ENCODE data around the gene TFF1.

The TFF1 gene

DNA sequence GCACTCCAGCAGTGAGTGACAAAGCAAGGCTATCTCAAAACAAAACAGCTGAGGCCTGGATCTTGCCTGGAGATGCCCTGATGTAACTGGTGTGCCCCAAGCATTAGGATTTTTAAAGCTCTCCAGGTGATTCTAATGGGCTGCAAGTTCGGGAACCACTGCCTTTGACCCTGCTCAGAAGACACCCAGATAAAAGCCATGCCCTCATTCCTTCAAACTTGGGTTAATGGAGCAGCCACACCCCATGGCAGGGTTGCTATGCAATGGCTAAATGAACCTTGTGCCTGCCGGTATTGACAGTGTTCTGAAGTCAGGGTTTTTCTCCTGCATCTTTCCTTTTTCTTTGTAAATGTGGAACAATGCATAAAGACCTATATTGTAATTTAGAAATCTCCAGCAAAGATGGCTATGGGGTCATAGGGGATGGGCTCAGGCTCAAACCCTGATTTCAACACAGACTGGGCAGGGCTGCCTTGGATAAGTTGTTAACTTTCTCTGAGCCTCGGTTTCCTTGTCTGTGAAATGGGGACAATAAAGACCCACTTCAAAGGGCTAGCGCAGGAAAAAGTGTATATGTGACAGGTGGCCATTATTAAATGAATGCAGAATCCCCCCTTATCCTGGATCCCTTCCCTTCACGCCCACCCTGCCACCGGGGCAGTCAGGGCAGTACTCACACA lies 51.6 kb downstream of the TFF1 start:
- peak; percentile 2 for DNase-seq

DNA sequence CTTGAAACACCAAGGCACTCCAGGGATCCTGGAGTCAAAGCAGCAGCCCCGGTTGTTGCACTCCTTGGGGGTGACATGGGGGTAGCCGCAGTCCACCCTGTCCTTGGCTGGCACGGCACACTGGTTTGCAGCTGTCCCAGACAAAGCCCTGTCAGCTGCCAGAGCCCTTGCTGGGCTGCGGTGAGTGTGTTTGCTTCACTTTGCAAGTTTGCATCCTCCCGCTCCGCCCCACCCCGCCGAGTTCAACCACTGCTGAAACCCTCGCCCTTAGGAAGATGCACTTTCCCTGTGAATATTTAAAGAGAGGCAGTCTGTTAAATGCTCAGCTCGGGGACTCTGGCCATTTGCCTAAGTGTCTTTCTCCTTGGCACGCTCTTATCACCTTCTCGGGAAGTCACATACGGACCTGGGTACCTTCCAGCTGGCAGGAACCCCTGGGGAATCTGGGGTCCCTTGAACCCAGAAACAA lies 52.8 kb downstream of the TFF1 start:
- peak; percentile 54 for DNase-seq

DNA sequence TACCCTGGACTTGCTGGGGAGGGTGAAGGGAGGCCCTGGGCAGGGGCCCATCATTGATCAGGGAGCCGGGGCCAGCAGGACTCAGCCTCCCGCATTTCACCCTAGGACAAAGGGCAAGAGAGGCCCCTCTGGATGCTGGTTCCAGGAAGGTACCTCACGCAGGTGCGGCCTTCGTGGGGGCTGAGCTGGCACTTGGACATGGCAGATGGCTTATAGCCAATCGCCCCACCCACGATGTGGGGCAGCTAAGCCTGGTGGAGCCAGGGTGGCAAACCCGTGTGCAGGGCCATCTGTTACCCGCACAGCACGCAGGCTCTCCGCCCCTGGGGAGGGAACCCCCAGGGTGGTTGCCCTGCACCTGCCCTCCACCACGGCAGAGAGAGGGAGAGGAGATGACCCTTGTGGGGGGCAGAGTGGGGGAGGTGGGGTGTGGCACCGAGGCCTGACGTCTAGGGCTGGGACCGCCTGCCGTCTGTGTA lies 53.7 kb downstream of the TFF1 start:
- DNase-seq: peak; percentile 57

Data from activated effector memory CD4-positive, alpha-beta T cell treated with anti-CD3 and anti-CD28 coated beads, Interleukin-2, amount 50 U/mL, for 16 hours (primary cell).